HepG2 (cell line): ENCODE data around the gene NGEF. TPM values are rescaled to one million over a fixed set of nuclear protein-coding genes. Genes with fewer than 3 reads are reported as not detected.

Experiments used
- ATAC-seq: fragments of 200-7000 bp; cut with Tn5 transposase; 3 replicates; pipeline ENCODE4 v1.9.1; 2020; ENCODE audit warnings: mild to moderate bottlenecking, moderate library complexity
- BruUV-seq: library from RNA; stranded (reverse); fragments of 400-500 nt; replicated peaks from 2 replicates; lab custom pipeline; 2021; lab: Mats Ljungman, UMichigan
- CTCF ChIA-PET: fragments of 300-600 bp; formaldehyde crosslinking; extraction: SDS; loops from one replicate; lab custom pipeline; 2021; ENCODE audit warnings: low total read pairs, inconsistent platforms, low intra/inter-chr PET ratio; lab: Yijun Ruan, JAX
- POLR2A ChIA-PET: fragments of 350-600 bp; sonication (Branson Sonifier 250); formaldehyde crosslinking; loops from one replicate; lab custom pipeline; 2020; ENCODE audit warnings: antibody characterized with exemption, inconsistent platforms; lab: Yijun Ruan, JAX
- DNase-seq: peaks from one replicate; pipeline ENCODE4 v3.0.0-alpha.2; 2015; ENCODE audit warnings: low spot score
- FAIRE-seq: peaks from 3 replicates; lab custom pipeline; 2011; peaks lifted over from hg19 to GRCh38; lab: Jason Lieb, UNC
- H2AFZ ChIP-seq: one replicate; pipeline ENCODE4 v1.6.1; 2011; ENCODE audit warnings: low read length, inconsistent platforms
- H3K27ac ChIP-seq: fragments of 300-600 bp; 3 replicates; pipeline ENCODE4 v1.8.0; 2011; ENCODE audit warnings: mixed run types, mild to moderate bottlenecking, mixed read lengths, low read length, inconsistent platforms; ENCODE audit not compliant: insufficient read depth; ENCODE audit errors: extremely low read length
- H3K27me3 ChIP-seq, 2 experiments: fragments of 200-600 bp in 1 of 2; 2 replicates in 1 of 2; 3 replicates in 1 of 2; pipeline versions ENCODE4 v1.6.0 to v1.8.0; 2011; ENCODE audit warnings: low read length in 2 of 2, mild to moderate bottlenecking in 2 of 2, moderate library complexity in 2 of 2, inconsistent platforms in 1 of 2; ENCODE audit not compliant: insufficient read depth in 2 of 2, control insufficient read depth in 1 of 2
- H3K36me3 ChIP-seq, 2 experiments: fragments of 200-600 bp in 1 of 2; replicated peaks in 1 of 2; 2 replicates in 1 of 2; 3 replicates in 1 of 2; pipeline versions ENCODE4 v1.5.1 to v1.8.0; 2011; ENCODE audit warnings: low read length in 2 of 2, inconsistent platforms in 1 of 2; ENCODE audit not compliant: insufficient read depth in 2 of 2, control insufficient read depth in 1 of 2
- H3K4me1 ChIP-seq: 2 replicates; pipeline ENCODE4 v1.5.1; 2012; ENCODE audit warnings: low read length, inconsistent platforms; ENCODE audit not compliant: insufficient read depth
- H3K4me2 ChIP-seq: 2 replicates; pipeline ENCODE4 v1.6.0; 2011; ENCODE audit warnings: low read depth, low read length, inconsistent platforms
- H3K4me3 ChIP-seq, 3 experiments: fragments of 200-600 bp in 1 of 3; sonication (generic), shearing (Covaris generic) in 1 of 3; replicated peaks in 1 of 3; 2 replicates each; pipeline ENCODE4 v1.5.1; 2011 to 2016; ENCODE audit warnings: low read length in 3 of 3, inconsistent platforms in 2 of 3, low read depth in 2 of 3, mild to moderate bottlenecking in 2 of 3, control low read depth in 1 of 3, mixed read lengths in 1 of 3; ENCODE audit not compliant: insufficient read depth in 1 of 3
- H3K79me2 ChIP-seq: one replicate; pipeline ENCODE4 v1.6.1; 2011; ENCODE audit warnings: low read length, inconsistent platforms; ENCODE audit not compliant: insufficient read depth
- H3K9ac ChIP-seq: 2 replicates; pipeline ENCODE4 v1.6.0; 2011; ENCODE audit warnings: mild to moderate bottlenecking, low read depth, low read length, inconsistent platforms; ENCODE audit not compliant: insufficient read depth
- H3K9me3 ChIP-seq: 2 replicates; pipeline ENCODE4 v1.5.1; 2012; ENCODE audit warnings: mild to moderate bottlenecking, low read length
- H4K20me1 ChIP-seq: 2 replicates; pipeline ENCODE4 v1.6.0; 2011; ENCODE audit warnings: inconsistent platforms, mild to moderate bottlenecking, low read length, moderate library complexity; ENCODE audit not compliant: insufficient read depth
- ARHGAP35 ChIP-seq: sonication (generic); formaldehyde crosslinking; IDR thresholded peaks from 2 replicates; pipeline ENCODE4 v1.9.0; 2022; ENCODE audit warnings: mild to moderate bottlenecking, inconsistent platforms, moderate library complexity, missing genetic modification reagents, borderline replicate concordance
- EHMT2 ChIP-seq: fragments of 200-600 bp; sonication (generic); IDR thresholded peaks from 2 replicates; pipeline ENCODE4 v1.7.0; 2017; ENCODE audit warnings: antibody characterized with exemption, low read depth, low read length, borderline replicate concordance
- ETV5 ChIP-seq: IDR thresholded peaks from 2 replicates; pipeline ENCODE4 v1.6.1; 2018; ENCODE audit warnings: missing biosample characterization, missing genetic modification reagents, inconsistent platforms, borderline replicate concordance
- FOSL1 ChIP-seq: sonication (generic); formaldehyde crosslinking; IDR thresholded peaks from 2 replicates; pipeline ENCODE4 v1.9.0; 2021; ENCODE audit warnings: missing genetic modification reagents, borderline replicate concordance
- FOSL2 ChIP-seq: sonication (generic); formaldehyde crosslinking; IDR thresholded peaks from 2 replicates; pipeline ENCODE4 v1.4.0; 2020; ENCODE audit warnings: missing genetic modification reagents
- GLI4 ChIP-seq: sonication (generic); formaldehyde crosslinking; IDR thresholded peaks from 2 replicates; pipeline ENCODE4 v1.5.1; 2020; ENCODE audit warnings: missing genetic modification reagents, mild to moderate bottlenecking, moderate library complexity, borderline replicate concordance
- ISL2 ChIP-seq: sonication (generic); formaldehyde crosslinking; IDR thresholded peaks from 2 replicates; pipeline ENCODE4 v1.5.0; 2020; ENCODE audit warnings: missing genetic modification reagents
- KLF9 ChIP-seq: IDR thresholded peaks from 2 replicates; pipeline ENCODE4 v1.6.1; 2016; ENCODE audit warnings: low read depth
- MAFK ChIP-seq, 2 experiments: IDR thresholded peaks in 1 of 2; conservative IDR thresholded peaks in 1 of 2; 2 replicates each; pipeline ENCODE4 v1.6.1; 2011; ENCODE audit warnings: improper control_type of control experiment in 2 of 2, low read length in 2 of 2
- NFIC ChIP-seq: IDR thresholded peaks from 2 replicates; pipeline ENCODE4 v1.6.1; 2012; ENCODE audit warnings: mild to moderate bottlenecking, low read length, inconsistent platforms
- SETDB1 ChIP-seq: sonication (generic); formaldehyde crosslinking; IDR thresholded peaks from 2 replicates; pipeline ENCODE4 v1.5.1; 2020; ENCODE audit warnings: missing genetic modification reagents, mild to moderate bottlenecking, borderline replicate concordance
- TBL1XR1 ChIP-seq: fragments of 150-350 bp; IDR thresholded peaks from 2 replicates; pipeline ENCODE4 v1.6.1; 2014; ENCODE audit warnings: borderline replicate concordance, low read length; ENCODE audit not compliant: partially characterized antibody
- TSC22D2 ChIP-seq: sonication (generic); formaldehyde crosslinking; IDR thresholded peaks from 2 replicates; pipeline ENCODE4 v1.5.1; 2020; ENCODE audit warnings: missing genetic modification reagents, mild to moderate bottlenecking, borderline replicate concordance
- ZIK1 ChIP-seq: sonication (generic); formaldehyde crosslinking; IDR thresholded peaks from 2 replicates; pipeline ENCODE4 v1.5.0; 2020; ENCODE audit warnings: mild to moderate bottlenecking, low read depth, missing genetic modification reagents, borderline replicate concordance
- ZNF264 ChIP-seq: sonication (generic); formaldehyde crosslinking; IDR thresholded peaks from 2 replicates; pipeline ENCODE4 v1.4.0; 2020; ENCODE audit warnings: missing genetic modification reagents
- ZNF703 ChIP-seq: sonication (generic); formaldehyde crosslinking; IDR thresholded peaks from 2 replicates; pipeline ENCODE4 v1.5.1; 2020; ENCODE audit warnings: missing genetic modification reagents, mild to moderate bottlenecking, moderate library complexity, borderline replicate concordance
- WGBS: methylation state at CpG from one replicate; pipeline ENCODE4 v1.1.6; 2017; ENCODE audit warnings: low lambda C conversion rate; 5-methylcytosine and 5-hydroxymethylcytosine counted together
- in situ Hi-C: cut with HindIII; loops from 2 replicates; pipeline ENCODE4 v1.10.0; 2017; ENCODE audit warnings: low pct_unique_long_range_greater_than_20kb; ENCODE audit not compliant: extremely low pct_ligation_motif_present
- intact Hi-C: fragments of 100-400 bp; cut with micrococcal nuclease; formaldehyde crosslinking; loops from one replicate; pipeline ENCODE4 v1.10.0; 2022; ENCODE audit not compliant: unreplicated experiment
- polyA plus RNA-seq, 8 experiments: library from polyadenylated mRNA; depleted of rRNA in 3 of 8; stranded (reverse) in 7 of 8; unstranded in 1 of 8; fragments of >200 nt; fragmentation: Illumina TruSeq in 4 of 8; extraction: Trizol in 4 of 8; gene quantifications; 2 replicates each; pipeline versions ENCODE4 v1.2.1 to v1.2.3, GENCODE V29; 2011 to 2016; ENCODE audit warnings: low read depth in 4 of 8, missing spikeins in 1 of 8, mixed read lengths in 1 of 8; ENCODE audit not compliant: insufficient read depth in 1 of 8
- total RNA-seq, 5 experiments: library from RNA; depleted of rRNA; stranded (reverse); fragments of >200 nt; fragmentation: Illumina TruSeq; extraction: Trizol; gene quantifications; 2 replicates each; pipeline ENCODE4 v1.2.3, GENCODE V29; 2016; ENCODE audit warnings: low read depth in 1 of 5
- TF ChIP-seq, protein P1 (sequence below): sonication (generic); formaldehyde crosslinking; IDR thresholded peaks from 2 replicates; pipeline ENCODE4 v1.4.0; 2020; ENCODE audit warnings: missing genetic modification reagents
- TF ChIP-seq, protein P2 (sequence below): conservative IDR thresholded peaks from 2 replicates; pipeline ENCODE4 v1.6.1; 2018; ENCODE audit warnings: missing genetic modification reagents
- TF ChIP-seq, protein P3 (sequence below): sonication (generic); formaldehyde crosslinking; IDR thresholded peaks from 2 replicates; pipeline ENCODE4 v1.4.0; 2020; ENCODE audit warnings: missing genetic modification reagents; ENCODE audit errors: not compliant biosample characterization

Gene NGEF
- total and polyA plus RNA-seq, 2 of the 13 experiments (the other 11 are each of a cell fraction or from before 2014, with no cell fraction given), result 14.4 to 36.9 TPM

DNA sequence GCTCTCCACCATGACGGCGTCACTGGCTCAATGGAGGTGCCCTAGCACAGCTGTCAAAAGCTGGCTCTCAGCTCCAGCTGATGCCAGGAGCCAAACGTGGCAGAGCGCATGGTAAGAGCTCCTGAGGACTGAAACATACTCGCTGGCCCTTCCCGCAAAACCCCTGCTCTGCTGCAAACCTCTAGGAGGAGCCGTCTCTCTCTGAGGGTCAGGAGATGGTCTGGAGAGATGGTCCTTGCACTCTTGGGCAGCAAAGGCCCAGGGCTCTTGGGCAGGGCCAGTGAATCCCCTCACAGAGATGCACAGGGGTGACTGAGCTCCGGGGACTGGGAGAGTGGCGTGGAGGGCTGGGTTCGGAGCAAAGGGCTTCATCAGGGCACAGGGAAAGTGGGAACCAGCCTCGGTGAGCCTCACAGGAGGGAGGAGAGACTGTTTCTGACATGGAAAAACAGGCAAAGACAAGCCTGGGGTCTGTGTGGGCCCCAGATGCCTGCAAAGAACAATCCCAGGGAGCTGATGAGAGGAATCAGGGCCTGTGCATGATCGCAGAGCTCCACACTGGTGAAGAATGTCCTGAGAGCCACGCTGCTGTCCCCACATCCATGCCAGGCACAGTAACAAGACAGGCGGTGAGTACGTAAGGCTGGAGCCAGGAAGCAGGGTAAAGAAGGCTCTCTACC lies 125.7 kb downstream of the NGEF start:
- FAIRE-seq (no peak), DNase-seq (no peak), ATAC-seq (peak; percentile 16)
- WGBS, result 93% methylated on average over 15 of the region's 15 CpGs
- POLR2A ChIA-PET, result no interaction called here
- BruUV-seq, result no TSS peak
- H3K36me3 ChIP-seq, result peaks cover 13 to 38% of the 10 kb centered on the region in 2 experiments
- no peak overlapping the region for H3K4me3 ChIP-seq
- H4K20me1 ChIP-seq, result no peaks in the 10 kb centered on the region
- H3K27ac ChIP-seq, result no peak overlapping the region
- no peaks in the 10 kb centered on the region for H3K9me3 ChIP-seq
- in situ Hi-C loops, result no loop called here
- no peaks in the 10 kb centered on the region for H3K27me3 ChIP-seq
- intact Hi-C loops, result no loop called here
- H3K9ac ChIP-seq, result no peak overlapping the region
- H2AFZ ChIP-seq, result no peak overlapping the region
- H3K79me2 ChIP-seq, result no peaks in the 10 kb centered on the region
- H3K4me1 ChIP-seq, result no peaks in the 10 kb centered on the region
- CTCF ChIA-PET, result no interaction called here
- H3K4me2 ChIP-seq, result no peak overlapping the region
- TF ChIP-seq ARHGAP35 (CRISPR knock-in tag) (no peak), TSC22D2 (CRISPR knock-in tag) (no peak), ETV5 (CRISPR knock-in tag) (no peak), EHMT2 (no peak), GLI4 (CRISPR knock-in tag) (no peak), FOSL2 (CRISPR knock-in tag) (no peak), SETDB1 (CRISPR knock-in tag) (no peak), ISL2 (no peak), MAFK (conservative IDR thresholded peaks at IDR 0.05 in 1 of 2, IDR thresholded peaks at IDR 0.05 in 1 of 2; ENCODE audit: low read length in 2 of 2) (no peak), NFIC (no peak), ZNF264 (no peak), TBL1XR1 (no peak), KLF9 (CRISPR knock-in tag) (no peak), ZIK1 (CRISPR knock-in tag) (no peak), ZNF703 (CRISPR knock-in tag) (no peak), FOSL1 (no peak)
- TF ChIP-seq, protein P1, sequence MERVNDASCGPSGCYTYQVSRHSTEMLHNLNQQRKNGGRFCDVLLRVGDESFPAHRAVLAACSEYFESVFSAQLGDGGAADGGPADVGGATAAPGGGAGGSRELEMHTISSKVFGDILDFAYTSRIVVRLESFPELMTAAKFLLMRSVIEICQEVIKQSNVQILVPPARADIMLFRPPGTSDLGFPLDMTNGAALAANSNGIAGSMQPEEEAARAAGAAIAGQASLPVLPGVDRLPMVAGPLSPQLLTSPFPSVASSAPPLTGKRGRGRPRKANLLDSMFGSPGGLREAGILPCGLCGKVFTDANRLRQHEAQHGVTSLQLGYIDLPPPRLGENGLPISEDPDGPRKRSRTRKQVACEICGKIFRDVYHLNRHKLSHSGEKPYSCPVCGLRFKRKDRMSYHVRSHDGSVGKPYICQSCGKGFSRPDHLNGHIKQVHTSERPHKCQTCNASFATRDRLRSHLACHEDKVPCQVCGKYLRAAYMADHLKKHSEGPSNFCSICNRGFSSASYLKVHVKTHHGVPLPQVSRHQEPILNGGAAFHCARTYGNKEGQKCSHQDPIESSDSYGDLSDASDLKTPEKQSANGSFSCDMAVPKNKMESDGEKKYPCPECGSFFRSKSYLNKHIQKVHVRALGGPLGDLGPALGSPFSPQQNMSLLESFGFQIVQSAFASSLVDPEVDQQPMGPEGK, result no peak
- TF ChIP-seq, protein P2, sequence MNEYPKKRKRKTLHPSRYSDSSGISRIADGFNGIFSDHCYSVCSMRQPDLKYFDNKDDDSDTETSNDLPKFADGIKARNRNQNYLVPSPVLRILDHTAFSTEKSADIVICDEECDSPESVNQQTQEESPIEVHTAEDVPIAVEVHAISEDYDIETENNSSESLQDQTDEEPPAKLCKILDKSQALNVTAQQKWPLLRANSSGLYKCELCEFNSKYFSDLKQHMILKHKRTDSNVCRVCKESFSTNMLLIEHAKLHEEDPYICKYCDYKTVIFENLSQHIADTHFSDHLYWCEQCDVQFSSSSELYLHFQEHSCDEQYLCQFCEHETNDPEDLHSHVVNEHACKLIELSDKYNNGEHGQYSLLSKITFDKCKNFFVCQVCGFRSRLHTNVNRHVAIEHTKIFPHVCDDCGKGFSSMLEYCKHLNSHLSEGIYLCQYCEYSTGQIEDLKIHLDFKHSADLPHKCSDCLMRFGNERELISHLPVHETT, result no peak
- TF ChIP-seq, protein P3, sequence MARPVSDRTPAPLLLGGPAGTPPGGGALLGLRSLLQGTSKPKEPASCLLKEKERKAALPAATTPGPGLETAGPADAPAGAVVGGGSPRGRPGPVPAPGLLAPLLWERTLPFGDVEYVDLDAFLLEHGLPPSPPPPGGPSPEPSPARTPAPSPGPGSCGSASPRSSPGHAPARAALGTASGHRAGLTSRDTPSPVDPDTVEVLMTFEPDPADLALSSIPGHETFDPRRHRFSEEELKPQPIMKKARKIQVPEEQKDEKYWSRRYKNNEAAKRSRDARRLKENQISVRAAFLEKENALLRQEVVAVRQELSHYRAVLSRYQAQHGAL (CRISPR knock-in tag), result no peak
